ENCODE data around the gene ABHD17A. TPM values are rescaled to one million over a fixed set of nuclear protein-coding genes. Genes with fewer than 3 reads are reported as not detected.
A peak's percentile ranks its signal among the peaks of the same experiment; 100 is the strongest.

ABHD17A gene
- total and polyA plus RNA-seq, 9 of the 15 experiments (the other 6 are each of a cell fraction or from before 2014, with no cell fraction given) = 0.04 to 135 (median 21.8) TPM; not detected in 1

GRCh38 chr19:1848399-1849131 lies 36.7 kb downstream of the ABHD17A start, which contains the start of gene REXO1 (continued):
- TF ChIP-seq TBP (optimal IDR thresholded peaks at IDR 0.05; ENCODE audit: low read depth, low read length) (peak; percentile 94), KHSRP (IDR thresholded peaks at IDR 0.05) (no peak), CBX5 (IDR thresholded peaks at IDR 0.05; ENCODE audit: borderline replicate concordance, low read depth) (no peak), MGA (IDR thresholded peaks at IDR 0.05) (no peak), TAF9B (IDR thresholded peaks at IDR 0.05; ENCODE audit: partially characterized antibody) (no peak), MAZ (CRISPR knock-in tag; conservative IDR thresholded peaks at IDR 0.05 in 1 of 2, IDR thresholded peaks at IDR 0.05 in 1 of 2) (peak; percentile 67 to 94), ARID1B (IDR thresholded peaks at IDR 0.05) (no peak), U2AF2 (optimal IDR thresholded peaks at IDR 0.05; ENCODE audit: low read depth, low read length) (no peak), CHD4 (IDR thresholded peaks at IDR 0.05; ENCODE audit: insufficient read depth, insufficient replicate concordance, low read depth, low read length, poor library complexity, severe bottlenecking) (peak; percentile 80), MECOM (CRISPR knock-in tag; IDR thresholded peaks at IDR 0.05) (no peak), MTA2 (IDR thresholded peaks at IDR 0.05; ENCODE audit: low read depth) (no peak)
- TF ChIP-seq, protein P1, sequence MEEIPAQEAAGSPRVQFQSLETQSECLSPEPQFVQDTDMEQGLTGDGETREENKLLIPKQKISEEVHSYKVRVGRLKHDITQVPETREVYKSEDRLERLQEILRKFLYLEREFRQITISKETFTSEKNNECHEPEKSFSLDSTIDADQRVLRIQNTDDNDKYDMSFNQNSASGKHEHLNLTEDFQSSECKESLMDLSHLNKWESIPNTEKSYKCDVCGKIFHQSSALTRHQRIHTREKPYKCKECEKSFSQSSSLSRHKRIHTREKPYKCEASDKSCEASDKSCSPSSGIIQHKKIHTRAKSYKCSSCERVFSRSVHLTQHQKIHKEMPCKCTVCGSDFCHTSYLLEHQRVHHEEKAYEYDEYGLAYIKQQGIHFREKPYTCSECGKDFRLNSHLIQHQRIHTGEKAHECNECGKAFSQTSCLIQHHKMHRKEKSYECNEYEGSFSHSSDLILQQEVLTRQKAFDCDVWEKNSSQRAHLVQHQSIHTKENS (CRISPR knock-in tag; IDR thresholded peaks at IDR 0.05) = no peak
- TF ChIP-seq, protein P2, sequence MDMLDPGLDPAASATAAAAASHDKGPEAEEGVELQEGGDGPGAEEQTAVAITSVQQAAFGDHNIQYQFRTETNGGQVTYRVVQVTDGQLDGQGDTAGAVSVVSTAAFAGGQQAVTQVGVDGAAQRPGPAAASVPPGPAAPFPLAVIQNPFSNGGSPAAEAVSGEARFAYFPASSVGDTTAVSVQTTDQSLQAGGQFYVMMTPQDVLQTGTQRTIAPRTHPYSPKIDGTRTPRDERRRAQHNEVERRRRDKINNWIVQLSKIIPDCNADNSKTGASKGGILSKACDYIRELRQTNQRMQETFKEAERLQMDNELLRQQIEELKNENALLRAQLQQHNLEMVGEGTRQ (CRISPR knock-in tag; IDR thresholded peaks at IDR 0.05) = peak; percentile 7; the same call in 1 of the 2 replicates

Data from K562 (cell line).